ENCODE data around the gene ATG12. TPM values are rescaled to one million over a fixed set of nuclear protein-coding genes. Genes with fewer than 3 reads are reported as not detected.

Gene ATG12
- total RNA-seq (2016; rRNA removed; fragmentation: Illumina TruSeq; extraction: Trizol) = 45.1 and 46.4 TPM in 2 replicates
- 9.0 and 9.2 TPM in 2 replicates for total RNA-seq (2016; cell fraction: cytosol; rRNA removed; fragmentation: Illumina TruSeq; extraction: Trizol; ENCODE audit: low read depth)
- total RNA-seq (2016; cell fraction: insoluble cytoplasmic fraction; rRNA removed; fragmentation: Illumina TruSeq; extraction: Trizol) = 45.8 and 56.5 TPM in 2 replicates
- 19.9 and 23.9 TPM in 2 replicates for total RNA-seq (2016; cell fraction: membrane; rRNA removed; fragmentation: Illumina TruSeq; extraction: Trizol)
- total RNA-seq (2016; cell fraction: nucleus; rRNA removed; fragmentation: Illumina TruSeq; extraction: Trizol) = 50.0 and 53.8 TPM in 2 replicates
- polyA plus RNA-seq (2011; rRNA removed) = 46.5 and 58.1 TPM in 2 replicates
- polyA plus RNA-seq (2011; cell fraction: cytosol; rRNA removed) = 17.7 and 25.4 TPM in 2 replicates
- 29.3 and 43.5 TPM in 2 replicates for polyA plus RNA-seq (2011; cell fraction: nucleus; rRNA removed)
- 45.7 and 46.0 TPM in 2 replicates for polyA plus RNA-seq (2012)
- polyA plus RNA-seq (2016; cell fraction: cytosol; fragmentation: Illumina TruSeq; extraction: Trizol; ENCODE audit: low read depth) = 10.3 and 10.8 TPM in 2 replicates
- polyA plus RNA-seq (2016; cell fraction: insoluble cytoplasmic fraction; fragmentation: Illumina TruSeq; extraction: Trizol; ENCODE audit: low read depth) = 51.5 and 54.3 TPM in 2 replicates
- polyA plus RNA-seq (2016; cell fraction: membrane; fragmentation: Illumina TruSeq; extraction: Trizol; ENCODE audit: low read depth) = 17.9 and 19.4 TPM in 2 replicates
- polyA plus RNA-seq (2016; cell fraction: nucleus; fragmentation: Illumina TruSeq; extraction: Trizol; ENCODE audit: insufficient read depth, low read depth) = 50.9 and 51.2 TPM in 2 replicates
- polyA minus RNA-seq (2011; rRNA and poly(A)+ RNA removed; ENCODE audit: low replicate concordance) = 17.9 and 33.0 TPM in 2 replicates
- polyA minus RNA-seq (2011; cell fraction: cytosol; rRNA and poly(A)+ RNA removed) = 17.3 and 18.1 TPM in 2 replicates
- polyA minus RNA-seq (2011; cell fraction: nucleus; rRNA and poly(A)+ RNA removed) = 153 and 155 TPM in 2 replicates
- Bru-seq, nascent RNA = percentile 95 among the genes with signal in this experiment
- percentile 95 among the genes with signal in this experiment for BruChase-seq, experiment 1, labeled RNA remaining after a 6-hour chase
- BruChase-seq, experiment 2, labeled RNA remaining after a 2-hour chase = percentile 96 among the genes with signal in this experiment
- long read RNA-seq, experiment 1, full-length matches to known transcripts = 59 of 67 reads
- long read RNA-seq, experiment 1, partial matches to known transcripts = 1 of 67 reads
- long read RNA-seq, experiment 1, other reads (novel, unspliced or antisense) = 7 of 67 reads
- long read RNA-seq, experiment 2, full-length matches to known transcripts = 33 of 73 reads
- long read RNA-seq, experiment 2, partial matches to known transcripts = 0 of 73 reads
- long read RNA-seq, experiment 2, other reads (novel, unspliced or antisense) = 40 of 73 reads

GRCh38 chr5:115841382-115842088 is at the start of gene ATG12, which contains the start of gene AP3S1:
TSS of gene ATG12 (minus strand) at chr5:115841565. CDS start at chr5:115841552, 13 bp downstream.
TSS of gene AP3S1 (plus strand) at chr5:115841935. CDS start at chr5:115842038, 103 bp downstream.
- Histone ChIP-seq H4K20me1 (ENCODE audit: insufficient read depth, low read length) (peaks cover 13% of the 10 kb centered on the region), H3K27me3 (ENCODE audit: control insufficient read depth in 1 of 2, insufficient read depth in 2 of 2, low read length in 2 of 2) (no peaks in the 10 kb centered on the region; a peak in 1 of 5 replicates), H3K27ac (ENCODE audit: extremely low read length, insufficient read depth, low read length) (peak within 1 kb of the TSS; percentile 99), H2AFZ (ENCODE audit: low read length) (peak within 1 kb of the TSS; percentile 100), H3K79me2 (ENCODE audit: insufficient read depth, low read length) (peaks cover 83% of the 10 kb centered on the region), H3K9me3 (ENCODE audit: low read length) (no peaks in the 10 kb centered on the region), H3K36me3 (replicated peaks in 1 of 2; ENCODE audit: control insufficient read depth in 1 of 2, insufficient read depth in 2 of 2, low read length in 2 of 2) (peaks cover 0 to 11% of the 10 kb centered on the region in 2 experiments; a peak in 2 of 5 replicates), H3K4me2 (ENCODE audit: low read depth, low read length) (peak within 1 kb of the TSS; percentile 97), H3K4me3 (replicated peaks in 1 of 3; ENCODE audit: insufficient read depth in 1 of 3, low read depth in 2 of 3, low read length in 3 of 3) (peak within 1 kb of the TSS; percentile 77 to 98 (median 91)), H3K9ac (ENCODE audit: insufficient read depth, low read depth, low read length) (peak within 1 kb of the TSS; percentile 94), H3K4me1 (ENCODE audit: insufficient read depth, low read length) (peaks cover 50% of the 10 kb centered on the region)
- peak; percentile 88 for DNase-seq (ENCODE audit: low spot score)
- ATAC-seq = peak; percentile 85
- ChIA-PET CTCF (ENCODE audit: low intra/inter-chr PET ratio, low total read pairs) (no interaction called here), POLR2A (no interaction called here)
- no peak for FAIRE-seq
- intact Hi-C loops (cut with micrococcal nuclease; ENCODE audit: unreplicated experiment) (loop anchor here (5.0 kb wide), 2 partner anchors 246 to 299 kb away; partner anchors contain the start of genes COMMD10 and FEM1C), in situ Hi-C loops (cut with HindIII; ENCODE audit: extremely low pct_ligation_motif_present, low pct_unique_long_range_greater_than_20kb) (loop anchor here (25.0 kb wide), 1 partner anchor 221 kb away; no protein-coding TSS in a partner anchor)
- BruUV-seq (replicated peaks) = TSS peak; percentile 58
- 26% methylated on average over 38 of the region's 65 CpGs for WGBS (ENCODE audit: low lambda C conversion rate)
- TF ChIP-seq ZNF567 (CRISPR knock-in tag; IDR thresholded peaks at IDR 0.05; ENCODE audit: borderline replicate concordance) = no peak
- TF ChIP-seq ZBTB33 (CRISPR knock-in tag; IDR thresholded peaks at IDR 0.05) = peak; percentile 30; the same call in 1 of the 2 replicates
- TF ChIP-seq ZSCAN22 (CRISPR knock-in tag; IDR thresholded peaks at IDR 0.05) = no peak
- TF ChIP-seq ZNF121 (CRISPR knock-in tag; IDR thresholded peaks at IDR 0.05) = no peak; the same call in 1 of the 2 replicates
- no peak for TF ChIP-seq MAF1 (CRISPR knock-in tag; IDR thresholded peaks at IDR 0.05; ENCODE audit: borderline replicate concordance)
- TF ChIP-seq HNF4G (IDR thresholded peaks at IDR 0.05; ENCODE audit: borderline replicate concordance, low read depth, low read length) = no peak
- TF ChIP-seq HNF4G (CRISPR knock-in tag; IDR thresholded peaks at IDR 0.05; ENCODE audit: borderline replicate concordance, low read depth) = no peak
- peak; percentile 76; the same call in 1 of the 2 replicates for TF ChIP-seq SPEN (CRISPR knock-in tag; IDR thresholded peaks at IDR 0.05; ENCODE audit: low read depth)
- TF ChIP-seq UBTF (CRISPR knock-in tag; IDR thresholded peaks at IDR 0.05) = no peak
- peak; percentile 96 for TF ChIP-seq SMAD9 (CRISPR knock-in tag; IDR thresholded peaks at IDR 0.05)

All from HepG2 (cell line).